Thyroid gland (tissue), 4 donors: ENCODE measurements around the gene PGBD4.

Experiments used
- POLR2A ChIP-seq, 2 donors: fragments of 450-650 bp; IDR thresholded peaks; one replicate each; pipeline ENCODE4 v1.6.1; 2017; ENCODE audit warnings: antibody characterized with exemption in 2 of 2, mild to moderate bottlenecking in 2 of 2, moderate library complexity in 1 of 2
- TF ChIP-seq, protein P1 (sequence below), 6 experiments: fragments of 200-600 bp in 3 of 6; fragments of 450-650 bp in 3 of 6; sonication (generic) in 3 of 6; IDR thresholded peaks; one replicate each; pipeline ENCODE4 v1.5.1; 2016 to 2019; ENCODE audit warnings: antibody characterized with exemption in 6 of 6, mild to moderate bottlenecking in 2 of 6, inconsistent platforms in 1 of 6, moderate library complexity in 1 of 6

- TF ChIP-seq, protein P1, sequence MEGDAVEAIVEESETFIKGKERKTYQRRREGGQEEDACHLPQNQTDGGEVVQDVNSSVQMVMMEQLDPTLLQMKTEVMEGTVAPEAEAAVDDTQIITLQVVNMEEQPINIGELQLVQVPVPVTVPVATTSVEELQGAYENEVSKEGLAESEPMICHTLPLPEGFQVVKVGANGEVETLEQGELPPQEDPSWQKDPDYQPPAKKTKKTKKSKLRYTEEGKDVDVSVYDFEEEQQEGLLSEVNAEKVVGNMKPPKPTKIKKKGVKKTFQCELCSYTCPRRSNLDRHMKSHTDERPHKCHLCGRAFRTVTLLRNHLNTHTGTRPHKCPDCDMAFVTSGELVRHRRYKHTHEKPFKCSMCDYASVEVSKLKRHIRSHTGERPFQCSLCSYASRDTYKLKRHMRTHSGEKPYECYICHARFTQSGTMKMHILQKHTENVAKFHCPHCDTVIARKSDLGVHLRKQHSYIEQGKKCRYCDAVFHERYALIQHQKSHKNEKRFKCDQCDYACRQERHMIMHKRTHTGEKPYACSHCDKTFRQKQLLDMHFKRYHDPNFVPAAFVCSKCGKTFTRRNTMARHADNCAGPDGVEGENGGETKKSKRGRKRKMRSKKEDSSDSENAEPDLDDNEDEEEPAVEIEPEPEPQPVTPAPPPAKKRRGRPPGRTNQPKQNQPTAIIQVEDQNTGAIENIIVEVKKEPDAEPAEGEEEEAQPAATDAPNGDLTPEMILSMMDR (IDR thresholded peaks at IDR 0.05): no peak
- TF ChIP-seq POLR2A (IDR thresholded peaks at IDR 0.05): no peak
Observed at GRCh38 chr15:34124651-34125050, 22.8 kb downstream of the PGBD4 start.
